MM.1S (cell line): ENCODE measurements around the gene B3GAT3.

ENCODE experiments used
- DNase-seq: peaks from one replicate; pipeline ENCODE4 v3.0.0-alpha.2; 2015
- H2AFZ ChIP-seq: fragments of 300-600 bp; sonication (generic); 2 replicates; pipeline ENCODE4 v1.6.0; 2016; ENCODE audit warnings: antibody characterized with exemption, low read length
- H3F3A ChIP-seq: fragments of 300-600 bp; sonication (generic); 2 replicates; pipeline ENCODE4 v1.6.1; 2016; ENCODE audit warnings: mild to moderate bottlenecking, antibody characterized with exemption, low read length, moderate library complexity, mixed read lengths; ENCODE audit not compliant: insufficient read depth
- H3K27ac ChIP-seq: fragments of 300-600 bp; sonication (generic); 2 replicates; pipeline ENCODE4 v1.5.1; 2016; ENCODE audit warnings: mild to moderate bottlenecking, low read length
- H3K27me3 ChIP-seq: fragments of 300-600 bp; sonication (generic); replicated peaks from 2 replicates; pipeline ENCODE4 v1.6.0; 2016; ENCODE audit warnings: low read length; ENCODE audit not compliant: insufficient read depth
- H3K36me3 ChIP-seq: fragments of 300-600 bp; sonication (generic); replicated peaks from 2 replicates; pipeline ENCODE4 v1.6.1; 2016; ENCODE audit warnings: mild to moderate bottlenecking, low read length, mixed read lengths; ENCODE audit not compliant: insufficient read depth
- H3K4me1 ChIP-seq: fragments of 300-600 bp; sonication (generic); 2 replicates; pipeline ENCODE4 v1.6.1; 2016; ENCODE audit warnings: low read length, mixed read lengths
- H3K4me2 ChIP-seq: fragments of 300-600 bp; sonication (generic); 2 replicates; pipeline ENCODE4 v1.6.0; 2016; ENCODE audit warnings: low read depth, low read length
- H3K4me3 ChIP-seq: fragments of 300-600 bp; sonication (generic); 2 replicates; pipeline ENCODE4 v1.5.1; 2016; ENCODE audit warnings: low read length, mixed read lengths
- H3K79me2 ChIP-seq: fragments of 300-600 bp; sonication (generic); 2 replicates; pipeline ENCODE4 v1.6.1; 2016; ENCODE audit warnings: mixed run types, low read length, mixed read lengths
- H3K9ac ChIP-seq: fragments of 300-600 bp; sonication (generic); 2 replicates; pipeline ENCODE4 v1.6.1; 2016; ENCODE audit warnings: low read length, mixed read lengths
- H3K9me2 ChIP-seq: fragments of 300-600 bp; sonication (generic); replicated peaks from 2 replicates; pipeline ENCODE4 v1.6.1; 2016; ENCODE audit warnings: mild to moderate bottlenecking, low read length, mixed read lengths; ENCODE audit not compliant: insufficient read depth
- H3K9me3 ChIP-seq: fragments of 300-600 bp; sonication (generic); replicated peaks from 2 replicates; pipeline ENCODE4 v1.6.1; 2016; ENCODE audit warnings: mild to moderate bottlenecking, low read length, mixed read lengths; ENCODE audit not compliant: insufficient read depth
- H4K20me1 ChIP-seq: fragments of 300-600 bp; sonication (generic); 2 replicates; pipeline ENCODE4 v1.6.1; 2016; ENCODE audit warnings: mild to moderate bottlenecking, low read length, moderate library complexity, mixed read lengths; ENCODE audit not compliant: insufficient read depth
- CTCF ChIP-seq: fragments of 300-600 bp; sonication (generic); IDR thresholded peaks from 2 replicates; pipeline ENCODE4 v1.5.1; 2016; ENCODE audit warnings: antibody characterized with exemption, low read length, mixed read lengths
- EZH2 ChIP-seq: fragments of 300-600 bp; sonication (generic); optimal IDR thresholded peaks from 2 replicates; pipeline ENCODE3; 2017; ENCODE audit warnings: low read depth, mild to moderate bottlenecking, antibody characterized with exemption, low read length, mixed read lengths
- EZH2phosphoT487 ChIP-seq: fragments of 300-600 bp; sonication (generic); IDR thresholded peaks from 2 replicates; pipeline ENCODE4 v1.6.1; 2018; ENCODE audit warnings: antibody characterized with exemption, low read length

B3GAT3 gene

GRCh38 chr11:62599069-62599696 is 22.6 kb downstream of the B3GAT3 start:
- Histone ChIP-seq H3K27ac (peak overlapping the region; percentile 86; the same call in 1 of the 2 replicates), H2AFZ (no peak overlapping the region), H3K9me3 (no peaks in the 10 kb centered on the region), H3K27me3 (no peaks in the 10 kb centered on the region), H3K4me2 (peak overlapping the region; percentile 97), H3K4me3 (peak overlapping the region; percentile 92), H3K4me1 (peaks cover 10% of the 10 kb centered on the region), H3K36me3 (peaks cover 22% of the 10 kb centered on the region), H3K79me2 (peaks cover 54% of the 10 kb centered on the region), H3K9me2 (no peaks in the 10 kb centered on the region), H3F3A (peaks cover 21% of the 10 kb centered on the region), H4K20me1 (no peaks in the 10 kb centered on the region), H3K9ac (peak overlapping the region; percentile 97; the same call in 1 of the 2 replicates)
- DNase-seq: peak; percentile 99
- TF ChIP-seq EZH2phosphoT487 (no peak), EZH2 (no peak), CTCF (no peak)

- peaks cover 51% of the 10 kb centered on the region for H3K79me2 ChIP-seq
- H3K36me3 ChIP-seq: peaks cover 22% of the 10 kb centered on the region
- H2AFZ ChIP-seq: no peak overlapping the region
- H3K9ac ChIP-seq: no peak overlapping the region
- no peak overlapping the region for H3K27ac ChIP-seq
- TF ChIP-seq EZH2 (no peak), EZH2phosphoT487 (no peak), CTCF (no peak)
- H3K9me2 ChIP-seq: no peaks in the 10 kb centered on the region
- no peaks in the 10 kb centered on the region for H4K20me1 ChIP-seq
- DNase-seq: no peak
- no peaks in the 10 kb centered on the region for H3K9me3 ChIP-seq
- peaks cover 34% of the 10 kb centered on the region for H3F3A ChIP-seq
- H3K4me2 ChIP-seq: no peak overlapping the region
- H3K4me1 ChIP-seq: peaks cover 25% of the 10 kb centered on the region
- H3K4me3 ChIP-seq: no peak overlapping the region
- H3K27me3 ChIP-seq: no peaks in the 10 kb centered on the region
These were observed 26.7 kb downstream of the B3GAT3 start for GRCh38 chr11:62595124-62595523.

GRCh38 chr11:62593434-62594044 is 28.2 kb downstream of the B3GAT3 start:
- Histone ChIP-seq H3K9me3 (no peaks in the 10 kb centered on the region), H3K9me2 (no peaks in the 10 kb centered on the region), H3K4me3 (no peak overlapping the region), H3K79me2 (peaks cover 50% of the 10 kb centered on the region), H2AFZ (no peak overlapping the region), H4K20me1 (no peaks in the 10 kb centered on the region), H3K36me3 (peaks cover 20% of the 10 kb centered on the region), H3K9ac (no peak overlapping the region), H3K27ac (no peak overlapping the region; the same call in 1 of the 2 replicates), H3F3A (peaks cover 26% of the 10 kb centered on the region), H3K27me3 (no peaks in the 10 kb centered on the region), H3K4me1 (peaks cover 16% of the 10 kb centered on the region), H3K4me2 (no peak overlapping the region; the same call in 1 of the 2 replicates)
- DNase-seq: peak; percentile 78
- TF ChIP-seq EZH2: no peak
- TF ChIP-seq EZH2phosphoT487: no peak
- peak; percentile 85 for TF ChIP-seq CTCF
